ENCODE results near the gene MACROD2.

The MACROD2 gene

GRCh38 chr20:15256676-15257568 is 1261.6 kb downstream of the MACROD2 start:
- no peak for DNase-seq

GRCh38 chr20:15257569-15257870 is 1262.2 kb downstream of the MACROD2 start:
- DNase-seq = no peak

DNA sequence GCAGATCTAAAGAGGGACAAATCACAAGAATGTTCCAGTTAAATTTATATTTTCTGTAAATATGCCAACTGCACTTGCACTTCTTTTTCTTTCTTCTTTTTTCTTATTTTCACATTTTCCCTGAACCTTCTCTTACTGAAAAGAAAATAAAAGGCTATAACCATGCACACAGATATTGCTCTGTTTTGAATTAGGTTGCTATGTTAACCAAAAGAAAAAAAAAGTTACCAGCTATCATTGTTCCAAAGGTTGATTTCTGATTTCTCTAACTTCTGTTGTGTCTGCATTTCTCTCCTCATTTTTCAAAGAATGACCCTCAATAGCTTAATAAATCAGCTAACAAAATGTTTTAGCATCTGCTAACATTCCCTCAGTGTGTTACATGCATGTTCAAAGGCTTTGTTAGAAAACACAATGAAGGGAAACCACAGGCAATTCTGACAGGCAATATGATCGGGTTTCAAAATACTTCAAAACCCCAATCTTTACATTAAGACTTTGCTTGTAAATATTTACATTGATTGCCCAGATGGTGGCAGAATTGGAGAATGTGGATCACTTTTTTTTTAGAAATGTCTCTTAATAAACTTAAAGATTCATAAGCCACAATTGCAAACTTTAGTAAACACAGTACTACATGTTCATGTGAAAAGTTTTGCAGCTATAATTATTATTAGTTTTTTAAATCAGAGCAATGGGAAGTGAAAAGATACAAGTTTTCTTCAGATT is 1270.4 kb downstream of the MACROD2 start:
- no peak for DNase-seq

GRCh38 chr20:15267935-15268334 is 1272.6 kb downstream of the MACROD2 start:
- no peak for DNase-seq

- no peak for DNase-seq
Observed at GRCh38 chr20:15278041-15278440, 1282.7 kb downstream of the MACROD2 start.

DNA sequence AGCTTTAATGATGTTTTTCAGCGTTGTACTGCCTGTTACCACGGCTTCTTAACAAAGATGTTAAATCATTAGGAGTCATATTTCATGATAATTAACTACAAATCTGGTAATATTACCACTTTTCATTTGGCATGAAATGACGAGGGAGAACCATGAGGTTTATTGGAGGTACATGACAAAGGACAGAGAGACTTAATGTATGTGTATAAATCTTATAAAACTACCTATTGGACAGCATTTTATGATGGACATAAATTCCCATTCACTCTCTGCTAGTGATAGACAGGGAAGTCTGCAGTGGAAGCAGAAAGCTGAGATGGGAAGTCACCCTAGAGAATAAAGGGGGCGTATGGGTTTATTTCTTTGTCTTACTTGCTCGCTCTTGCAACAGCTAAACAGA is 1292.0 kb downstream of the MACROD2 start:
- no peak for DNase-seq

GRCh38 chr20:15288106-15288505 is 1292.8 kb downstream of the MACROD2 start:
- no peak for DNase-seq

- DNase-seq = no peak
Observed at GRCh38 chr20:15289337-15289736, 1294.0 kb downstream of the MACROD2 start.

GRCh38 chr20:15292405-15292804 is 1297.1 kb downstream of the MACROD2 start:
- no peak for DNase-seq

GRCh38 chr20:15296422-15296821 is 1301.1 kb downstream of the MACROD2 start:
- no peak for DNase-seq

DNA sequence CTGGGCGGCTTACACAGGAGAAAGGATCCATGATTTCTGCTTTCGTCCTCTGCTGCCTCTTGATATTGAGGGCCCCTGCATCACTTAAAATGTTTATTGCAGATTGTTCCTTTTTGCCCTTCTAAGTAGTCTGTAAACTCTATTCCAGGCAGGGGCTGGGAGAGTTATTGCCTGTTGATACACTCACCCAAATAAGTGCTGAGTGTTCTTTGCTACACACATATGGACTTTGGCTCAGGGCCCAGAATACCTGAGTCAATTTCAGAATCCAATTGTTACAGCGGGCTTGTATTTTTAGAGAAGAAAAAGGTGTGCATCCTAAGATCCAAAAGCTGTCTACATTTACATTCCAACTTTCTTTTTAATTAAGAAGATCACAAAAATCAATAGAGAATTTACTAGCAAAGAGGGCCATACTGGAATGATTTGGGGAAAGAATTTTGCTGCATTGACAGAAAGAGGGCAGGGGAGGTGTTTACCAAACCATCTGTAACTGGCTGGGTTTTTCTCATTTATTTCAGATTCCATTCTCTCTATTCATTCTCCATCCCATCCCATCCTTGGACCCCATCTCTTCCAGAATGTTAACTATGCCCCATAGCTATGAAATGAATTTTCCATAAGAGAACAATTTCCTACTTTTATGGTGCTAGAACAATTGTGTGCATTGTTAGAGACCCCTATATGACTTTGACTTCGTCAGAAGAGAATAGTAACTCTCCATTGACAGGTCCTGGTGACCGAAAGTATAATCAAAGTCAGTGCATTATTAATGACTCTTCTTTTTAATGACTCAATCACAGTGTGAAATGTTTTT is 1302.0 kb downstream of the MACROD2 start:
- no peak for DNase-seq

GRCh38 chr20:15302075-15302474 is 1306.8 kb downstream of the MACROD2 start:
- no peak for DNase-seq

GRCh38 chr20:15310361-15310760 is 1315.0 kb downstream of the MACROD2 start:
- no peak for DNase-seq

DNA sequence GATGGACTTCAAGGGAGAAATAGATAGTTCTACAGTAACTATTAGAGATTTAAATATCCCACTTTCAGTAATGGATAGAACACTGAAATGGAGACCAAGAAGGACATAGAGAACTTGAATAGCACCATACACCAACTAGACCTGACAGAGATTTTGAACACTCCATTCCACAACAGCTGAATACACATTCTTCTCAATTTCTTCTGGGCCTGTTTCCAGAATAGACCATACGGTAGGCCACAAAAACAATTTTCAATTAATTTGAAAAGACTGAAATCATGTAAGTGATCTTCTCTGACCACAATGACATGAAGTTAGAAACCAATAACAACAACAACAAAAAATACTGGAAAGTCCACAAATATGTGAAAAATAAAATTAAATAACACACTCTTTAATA is 1321.2 kb downstream of the MACROD2 start:
- DNase-seq = no peak

- DNase-seq = no peak
Observed at GRCh38 chr20:15317546-15318232, 1322.4 kb downstream of the MACROD2 start.

DNA sequence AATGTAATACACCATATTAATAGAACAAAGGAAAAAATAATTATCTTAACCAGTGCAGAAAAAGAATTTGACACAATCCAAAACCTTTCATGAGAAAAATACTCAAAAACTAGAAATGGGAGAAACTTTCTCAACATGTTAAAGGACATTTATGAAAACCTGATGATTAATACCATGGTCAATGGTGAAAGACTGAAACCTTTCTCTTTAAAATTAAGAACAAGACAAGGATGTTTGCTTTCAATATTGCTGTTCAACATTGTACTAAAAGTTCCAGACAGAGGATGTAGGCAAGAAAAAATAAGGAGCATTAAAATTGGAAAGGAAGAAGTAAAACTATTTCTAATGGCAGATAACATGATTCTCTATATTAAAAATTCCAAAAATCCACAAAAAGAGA is 1323.4 kb downstream of the MACROD2 start:
- DNase-seq = no peak

DNA sequence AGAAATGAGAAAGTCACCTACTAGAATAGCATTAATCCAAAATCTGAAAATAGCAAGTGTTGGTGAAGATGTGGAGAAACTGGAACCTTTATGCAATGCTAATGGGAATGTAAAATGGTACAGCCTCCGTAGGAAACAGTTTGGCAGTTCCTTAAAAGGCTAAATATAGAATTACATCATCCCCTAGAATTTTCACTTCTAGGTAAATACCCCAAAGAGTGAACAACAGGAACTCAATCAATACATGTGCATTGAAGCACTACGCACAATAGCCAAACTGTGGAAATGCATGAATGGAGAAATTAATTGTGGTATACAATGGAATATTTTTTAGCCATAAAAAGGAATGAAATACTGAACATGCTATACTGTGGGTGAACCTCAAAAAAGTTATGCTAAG is 1324.1 kb downstream of the MACROD2 start:
- no peak for DNase-seq

DNA sequence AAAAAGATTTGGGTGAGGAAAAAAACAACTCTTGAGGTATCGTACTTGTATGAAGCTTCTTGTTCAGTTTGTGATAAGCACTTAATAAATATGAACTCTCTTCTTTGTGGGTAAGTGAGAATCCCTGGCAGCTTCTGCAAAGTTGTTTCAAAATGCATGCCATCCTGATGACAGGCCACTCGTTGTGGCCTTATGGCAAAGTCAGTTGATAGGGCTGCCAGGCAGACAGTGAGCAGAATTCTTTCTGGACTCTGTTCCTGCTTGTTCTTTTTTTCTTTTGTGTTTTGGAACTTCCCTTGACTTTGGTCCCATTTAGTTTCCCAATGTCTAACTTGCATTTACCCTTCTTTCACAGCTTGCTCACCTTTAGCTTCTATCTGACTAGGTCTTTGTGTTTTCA is 1325.6 kb downstream of the MACROD2 start:
- no peak for DNase-seq

- DNase-seq = no peak
Observed at GRCh38 chr20:15327123-15327522, 1331.8 kb downstream of the MACROD2 start.

DNA sequence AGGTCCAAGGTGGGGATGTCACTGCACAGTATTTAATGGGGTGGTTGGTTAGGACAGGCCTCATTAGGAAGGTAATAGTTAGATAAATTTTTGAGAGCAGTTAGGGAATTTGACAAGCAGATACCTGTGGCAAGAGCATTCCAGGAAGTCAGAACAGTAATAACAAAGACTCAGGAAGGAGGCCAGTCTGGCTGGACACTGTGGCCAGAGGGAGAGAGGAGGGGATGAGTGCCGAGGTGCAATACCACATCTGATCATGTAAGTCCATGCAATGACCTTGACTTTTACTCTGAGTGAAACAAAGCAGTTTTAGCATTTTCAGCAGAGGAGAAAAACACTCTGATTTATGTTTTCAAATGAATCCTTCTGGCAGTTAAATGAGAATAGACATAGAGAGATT is 1332.8 kb downstream of the MACROD2 start:
- DNase-seq = no peak

DNA sequence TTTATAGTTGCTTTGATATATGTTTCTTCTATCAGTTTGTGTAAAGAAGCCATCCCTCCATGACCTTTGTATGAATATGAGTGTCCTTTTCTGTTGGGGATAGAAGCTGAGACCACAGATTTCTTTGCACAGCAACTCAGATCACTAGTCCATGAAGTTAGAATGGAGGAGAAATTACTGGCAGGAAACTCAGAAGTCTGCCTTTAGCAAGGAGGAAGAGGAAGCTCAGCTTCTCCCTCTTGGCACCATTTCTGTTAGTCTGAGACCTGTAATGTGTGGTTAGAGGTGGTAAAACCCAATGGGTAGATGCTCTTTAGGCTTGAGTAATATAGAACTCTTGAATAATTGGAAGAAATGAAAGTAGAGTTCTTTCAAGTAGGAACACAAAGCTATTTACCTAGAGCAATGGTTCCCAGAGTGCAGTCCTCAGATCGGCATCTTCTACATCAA is 1337.4 kb downstream of the MACROD2 start:
- DNase-seq = no peak

DNA sequence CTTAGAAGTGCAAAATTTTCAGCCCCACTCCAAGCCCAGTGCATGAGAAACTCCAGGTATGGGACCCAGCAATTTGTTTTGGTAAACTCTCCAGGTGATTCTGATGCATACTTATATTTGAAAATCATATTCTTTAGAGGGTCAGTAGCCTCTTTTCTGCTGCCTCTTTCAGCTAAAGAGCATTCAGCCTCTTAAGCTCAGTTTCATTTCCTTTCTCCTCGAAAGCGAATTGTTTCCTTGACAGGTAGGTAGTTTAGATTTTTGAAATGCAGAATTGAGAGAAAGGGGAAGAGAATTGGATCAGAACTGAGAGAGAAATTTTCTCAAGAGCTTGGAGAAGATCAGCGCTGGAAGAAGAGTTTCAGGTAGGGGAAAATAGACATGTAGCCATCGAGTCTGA is 1337.9 kb downstream of the MACROD2 start:
- DNase-seq = no peak

DNA sequence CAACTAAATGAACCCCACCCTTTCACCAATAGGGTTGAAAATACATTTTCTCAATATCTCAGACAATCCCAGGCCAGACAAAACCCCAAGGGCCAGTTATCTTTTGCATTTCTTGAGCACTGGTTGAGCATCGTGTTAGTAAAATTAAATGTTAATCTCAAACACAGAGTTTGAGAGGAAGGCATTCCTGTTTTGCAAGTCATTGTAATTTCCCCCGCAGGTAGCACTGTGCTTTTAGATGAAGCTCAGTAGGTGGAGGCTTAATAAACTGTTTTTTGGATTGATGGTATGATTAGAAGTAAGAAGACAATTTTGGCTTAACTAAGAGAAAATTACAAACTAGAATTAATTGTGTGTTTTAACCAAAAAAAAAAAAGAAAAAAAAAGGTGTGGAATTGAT is 1340.7 kb downstream of the MACROD2 start:
- no peak for DNase-seq
